HEK293 (cell line): ENCODE measurements around the gene MED15.

Experiments
- KLF16 ChIP-seq: fragments of 450-650 bp; formaldehyde crosslinking; IDR thresholded peaks from 2 replicates; pipeline ENCODE4 v1.5.1; 2017; ENCODE audit warnings: missing biosample characterization, missing genetic modification characterization
- ZNF138 ChIP-seq: fragments of 450-650 bp; formaldehyde crosslinking; IDR thresholded peaks from 2 replicates; pipeline ENCODE4 v1.5.1; 2016; ENCODE audit warnings: missing biosample characterization, missing genetic modification characterization, borderline replicate concordance
- ZNF223 ChIP-seq: fragments of 450-650 bp; formaldehyde crosslinking; IDR thresholded peaks from 2 replicates; pipeline ENCODE4 v1.5.1; 2016; ENCODE audit warnings: missing biosample characterization, missing genetic modification characterization
- ZNF292 ChIP-seq: fragments of 450-650 bp; formaldehyde crosslinking; IDR thresholded peaks from 2 replicates; pipeline ENCODE4 v1.5.1; 2016; ENCODE audit warnings: low read depth, missing biosample characterization, missing genetic modification characterization, borderline replicate concordance
- ZNF510 ChIP-seq: fragments of 450-650 bp; formaldehyde crosslinking; IDR thresholded peaks from 2 replicates; pipeline ENCODE4 v1.5.1; 2018; ENCODE audit warnings: mild to moderate bottlenecking, missing genetic modification characterization, missing biosample characterization; ENCODE audit not compliant: insufficient replicate concordance
- TF ChIP-seq, protein P1 (sequence below): fragments of 450-650 bp; formaldehyde crosslinking; IDR thresholded peaks from 2 replicates; pipeline ENCODE4 v1.5.1; 2016; ENCODE audit warnings: missing biosample characterization, missing genetic modification characterization
- TF ChIP-seq, protein P2 (sequence below): fragments of 450-650 bp; formaldehyde crosslinking; IDR thresholded peaks from 2 replicates; pipeline ENCODE4 v1.5.1; 2016; ENCODE audit warnings: missing biosample characterization, missing genetic modification characterization

GRCh38 chr22:20636945-20637344, 129.5 kb downstream of the MED15 start:
- no peak for TF ChIP-seq ZNF510 (tag by site-specific recombination)
- TF ChIP-seq, protein P1, sequence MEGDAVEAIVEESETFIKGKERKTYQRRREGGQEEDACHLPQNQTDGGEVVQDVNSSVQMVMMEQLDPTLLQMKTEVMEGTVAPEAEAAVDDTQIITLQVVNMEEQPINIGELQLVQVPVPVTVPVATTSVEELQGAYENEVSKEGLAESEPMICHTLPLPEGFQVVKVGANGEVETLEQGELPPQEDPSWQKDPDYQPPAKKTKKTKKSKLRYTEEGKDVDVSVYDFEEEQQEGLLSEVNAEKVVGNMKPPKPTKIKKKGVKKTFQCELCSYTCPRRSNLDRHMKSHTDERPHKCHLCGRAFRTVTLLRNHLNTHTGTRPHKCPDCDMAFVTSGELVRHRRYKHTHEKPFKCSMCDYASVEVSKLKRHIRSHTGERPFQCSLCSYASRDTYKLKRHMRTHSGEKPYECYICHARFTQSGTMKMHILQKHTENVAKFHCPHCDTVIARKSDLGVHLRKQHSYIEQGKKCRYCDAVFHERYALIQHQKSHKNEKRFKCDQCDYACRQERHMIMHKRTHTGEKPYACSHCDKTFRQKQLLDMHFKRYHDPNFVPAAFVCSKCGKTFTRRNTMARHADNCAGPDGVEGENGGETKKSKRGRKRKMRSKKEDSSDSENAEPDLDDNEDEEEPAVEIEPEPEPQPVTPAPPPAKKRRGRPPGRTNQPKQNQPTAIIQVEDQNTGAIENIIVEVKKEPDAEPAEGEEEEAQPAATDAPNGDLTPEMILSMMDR: no peak
- no peak for TF ChIP-seq KLF16
- TF ChIP-seq ZNF292 (tag by site-specific recombination): no peak
- no peak for TF ChIP-seq ZNF138 (tag by site-specific recombination)
- TF ChIP-seq, protein P2, sequence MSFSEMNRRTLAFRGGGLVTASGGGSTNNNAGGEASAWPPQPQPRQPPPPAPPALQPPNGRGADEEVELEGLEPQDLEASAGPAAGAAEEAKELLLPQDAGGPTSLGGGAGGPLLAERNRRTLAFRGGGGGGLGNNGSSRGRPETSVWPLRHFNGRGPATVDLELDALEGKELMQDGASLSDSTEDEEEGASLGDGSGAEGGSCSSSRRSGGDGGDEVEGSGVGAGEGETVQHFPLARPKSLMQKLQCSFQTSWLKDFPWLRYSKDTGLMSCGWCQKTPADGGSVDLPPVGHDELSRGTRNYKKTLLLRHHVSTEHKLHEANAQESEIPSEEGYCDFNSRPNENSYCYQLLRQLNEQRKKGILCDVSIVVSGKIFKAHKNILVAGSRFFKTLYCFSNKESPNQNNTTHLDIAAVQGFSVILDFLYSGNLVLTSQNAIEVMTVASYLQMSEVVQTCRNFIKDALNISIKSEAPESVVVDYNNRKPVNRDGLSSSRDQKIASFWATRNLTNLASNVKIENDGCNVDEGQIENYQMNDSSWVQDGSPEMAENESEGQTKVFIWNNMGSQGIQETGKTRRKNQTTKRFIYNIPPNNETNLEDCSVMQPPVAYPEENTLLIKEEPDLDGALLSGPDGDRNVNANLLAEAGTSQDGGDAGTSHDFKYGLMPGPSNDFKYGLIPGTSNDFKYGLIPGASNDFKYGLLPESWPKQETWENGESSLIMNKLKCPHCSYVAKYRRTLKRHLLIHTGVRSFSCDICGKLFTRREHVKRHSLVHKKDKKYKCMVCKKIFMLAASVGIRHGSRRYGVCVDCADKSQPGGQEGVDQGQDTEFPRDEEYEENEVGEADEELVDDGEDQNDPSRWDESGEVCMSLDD (tag by site-specific recombination): no peak
- no peak for TF ChIP-seq ZNF223
